Fibroblast of lung (primary cell): Measurements from ENCODE around the gene ANKH.

Source experiments
- CTCF ChIP-seq, 2 donors: IDR thresholded peaks in 1 of 2; conservative IDR thresholded peaks in 1 of 2; 1 replicate in 1 of 2; 2 replicates in 1 of 2; pipeline ENCODE4 v1.5.1; 2011 to 2012; ENCODE audit warnings: low read length in 2 of 2, control low read depth in 1 of 2, inconsistent platforms in 1 of 2, low read depth in 1 of 2, mild to moderate bottlenecking in 1 of 2
- EZH2 ChIP-seq: IDR thresholded peaks from 2 replicates; pipeline ENCODE4 v1.5.1; 2012; ENCODE audit warnings: low read length, control low read depth, mild to moderate bottlenecking; ENCODE audit errors: missing control alignments

GRCh38 chr5:14700478-14701436 is 170.8 kb downstream of the ANKH start:
- TF ChIP-seq CTCF (conservative IDR thresholded peaks at IDR 0.05 in 1 of 2, IDR thresholded peaks at IDR 0.05 in 1 of 2; ENCODE audit: low read depth in 1 of 2, low read length in 2 of 2) (no peak), EZH2 (no peak)
